Measurements from ENCODE around the gene PPIG.

DNA sequence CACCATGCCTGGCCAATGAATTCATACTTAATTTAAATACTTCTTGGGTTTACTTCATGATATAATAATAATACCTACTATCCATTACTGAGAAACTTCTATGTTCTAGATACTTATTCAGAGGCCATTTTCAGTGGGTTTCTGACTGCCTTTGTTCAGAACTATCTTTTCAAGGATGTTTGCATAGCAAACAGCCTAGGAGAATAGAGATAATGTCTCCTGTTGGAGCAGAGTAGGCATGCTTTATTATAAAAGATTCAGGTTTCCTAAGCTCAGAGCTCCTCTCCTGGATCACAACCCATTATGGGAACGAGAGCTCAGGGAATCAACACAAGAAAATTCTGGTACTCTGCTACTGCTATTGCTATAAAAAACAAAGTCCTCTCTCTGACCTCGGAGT lies 21.6 kb upstream of the PPIG start:
- TF ChIP-seq POLR2A (IDR thresholded peaks at IDR 0.05; ENCODE audit: low read depth, low read length) (no peak), MAX (IDR thresholded peaks at IDR 0.05; ENCODE audit: insufficient read depth, insufficient read length) (no peak), CTCF (IDR thresholded peaks at IDR 0.05; ENCODE audit: extremely low read depth in 1 of 2, insufficient read depth in 1 of 2, low read depth in 1 of 2, low read length in 2 of 2) (no peak), EZH2 (IDR thresholded peaks at IDR 0.05; ENCODE audit: borderline replicate concordance, low read depth, low read length, severe bottlenecking) (no peak), MYC (IDR thresholded peaks at IDR 0.05; ENCODE audit: low read depth, low read length) (no peak), POLR2AphosphoS5 (IDR thresholded peaks at IDR 0.05; ENCODE audit: insufficient read depth, low read depth, low read length) (no peak), GATA2 (IDR thresholded peaks at IDR 0.05; ENCODE audit: insufficient read depth, insufficient read length, low read depth, low read length) (no peak)
